ENCODE data around the gene PSTK. TPM values are rescaled to one million over a fixed set of nuclear protein-coding genes. Genes with fewer than 3 reads are reported as not detected.

Gene PSTK
- total and polyA plus RNA-seq, 10 of the 15 experiments (the other 5 are each of a cell fraction or from before 2014, with no cell fraction given) = 1.8 to 7.1 (median 3.4) TPM

DNA sequence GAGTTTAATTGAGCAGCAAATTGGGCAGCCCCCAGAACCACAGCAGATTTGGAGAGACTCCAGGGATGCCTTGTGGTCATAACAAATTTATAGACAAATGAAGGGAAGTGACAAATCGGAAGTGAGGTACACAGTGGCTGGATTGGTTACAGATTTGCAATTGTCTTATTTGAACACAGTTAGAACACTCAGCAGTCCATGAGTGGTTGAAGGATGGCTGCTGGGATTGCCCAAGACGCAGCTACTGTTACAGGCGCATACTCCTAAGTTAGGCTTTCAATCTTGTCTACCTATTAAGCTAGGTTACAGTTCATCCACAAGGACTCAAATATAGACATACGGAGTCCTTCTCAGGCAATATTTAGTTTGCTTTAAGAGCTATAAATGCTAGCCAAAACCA is 36.0 kb downstream of the PSTK start (continued):
- TF ChIP-seq, protein P1, sequence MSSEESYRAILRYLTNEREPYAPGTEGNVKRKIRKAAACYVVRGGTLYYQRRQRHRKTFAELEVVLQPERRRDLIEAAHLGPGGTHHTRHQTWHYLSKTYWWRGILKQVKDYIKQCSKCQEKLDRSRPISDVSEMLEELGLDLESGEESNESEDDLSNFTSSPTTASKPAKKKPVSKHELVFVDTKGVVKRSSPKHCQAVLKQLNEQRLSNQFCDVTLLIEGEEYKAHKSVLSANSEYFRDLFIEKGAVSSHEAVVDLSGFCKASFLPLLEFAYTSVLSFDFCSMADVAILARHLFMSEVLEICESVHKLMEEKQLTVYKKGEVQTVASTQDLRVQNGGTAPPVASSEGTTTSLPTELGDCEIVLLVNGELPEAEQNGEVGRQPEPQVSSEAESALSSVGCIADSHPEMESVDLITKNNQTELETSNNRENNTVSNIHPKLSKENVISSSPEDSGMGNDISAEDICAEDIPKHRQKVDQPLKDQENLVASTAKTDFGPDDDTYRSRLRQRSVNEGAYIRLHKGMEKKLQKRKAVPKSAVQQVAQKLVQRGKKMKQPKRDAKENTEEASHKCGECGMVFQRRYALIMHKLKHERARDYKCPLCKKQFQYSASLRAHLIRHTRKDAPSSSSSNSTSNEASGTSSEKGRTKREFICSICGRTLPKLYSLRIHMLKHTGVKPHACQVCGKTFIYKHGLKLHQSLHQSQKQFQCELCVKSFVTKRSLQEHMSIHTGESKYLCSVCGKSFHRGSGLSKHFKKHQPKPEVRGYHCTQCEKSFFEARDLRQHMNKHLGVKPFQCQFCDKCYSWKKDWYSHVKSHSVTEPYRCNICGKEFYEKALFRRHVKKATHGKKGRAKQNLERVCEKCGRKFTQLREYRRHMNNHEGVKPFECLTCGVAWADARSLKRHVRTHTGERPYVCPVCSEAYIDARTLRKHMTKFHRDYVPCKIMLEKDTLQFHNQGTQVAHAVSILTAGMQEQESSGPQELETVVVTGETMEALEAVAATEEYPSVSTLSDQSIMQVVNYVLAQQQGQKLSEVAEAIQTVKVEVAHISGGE (CRISPR knock-in tag; IDR thresholded peaks at IDR 0.05) = no peak
- TF ChIP-seq EED (IDR thresholded peaks at IDR 0.05; ENCODE audit: low read depth) = no peak
- TF ChIP-seq KAT2A (conservative IDR thresholded peaks at IDR 0.05; ENCODE audit: control insufficient read depth, low read depth, low read length) = no peak
- no peak for TF ChIP-seq NFXL1 (IDR thresholded peaks at IDR 0.05; ENCODE audit: borderline replicate concordance)
- no peak for TF ChIP-seq SMAD5 (IDR thresholded peaks at IDR 0.05; ENCODE audit: low read depth)

DNA sequence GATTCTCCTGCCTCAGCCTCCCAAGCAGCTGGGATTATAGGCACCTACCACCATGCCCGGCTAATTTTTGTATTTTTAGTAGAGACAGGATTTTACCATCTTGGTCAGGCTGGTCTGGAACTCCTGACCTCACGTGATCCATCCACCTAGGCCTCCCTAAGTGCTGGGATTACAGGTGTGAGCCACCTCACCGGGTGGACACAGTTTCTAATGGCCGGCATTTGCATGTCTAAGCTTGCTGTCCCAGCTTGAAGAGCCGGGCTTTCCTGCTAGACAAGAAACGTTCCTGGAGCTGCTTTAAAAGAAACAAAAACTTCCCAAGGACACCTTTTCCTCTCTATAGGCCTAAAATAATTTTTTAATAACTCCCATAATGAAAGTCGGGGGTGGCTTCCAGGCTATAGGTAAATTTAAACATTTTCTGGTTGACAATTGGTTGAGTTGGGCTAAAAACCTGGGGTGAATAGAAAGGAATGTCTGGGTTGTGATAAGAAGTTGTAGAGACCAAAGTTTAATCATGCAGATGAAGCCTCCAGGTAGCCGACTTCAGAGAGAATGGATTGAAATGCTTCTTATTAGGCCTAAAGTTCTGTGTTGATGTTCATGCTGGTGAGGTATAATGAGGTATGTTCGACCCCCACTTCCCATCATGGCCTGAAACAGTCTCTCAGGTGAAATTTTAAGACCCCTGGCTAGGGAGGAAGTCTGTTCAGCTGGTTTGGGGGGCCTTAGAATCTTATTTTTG is 37.4 kb downstream of the PSTK start:
- H3K4me3 ChIP-seq = no peak overlapping the region
- no peaks in the 10 kb centered on the region for H3K4me1 ChIP-seq (ENCODE audit: control insufficient read depth, insufficient read depth, low read length)
- POLR2A ChIA-PET = no interaction called here
- ATAC-seq = no peak
- CTCF ChIA-PET = interaction anchor here (0.6 kb wide), 1 partner anchor 128 kb away, joined by 3 read pairs; no protein-coding TSS in a partner anchor
- no peak overlapping the region for H3K4me2 ChIP-seq (ENCODE audit: control insufficient read depth, insufficient read depth)
- H3K9ac ChIP-seq (ENCODE audit: control insufficient read depth, insufficient read depth, low read length) = no peak overlapping the region
- no peaks in the 10 kb centered on the region for H4K20me1 ChIP-seq (ENCODE audit: control insufficient read depth, insufficient read depth)
- RAD21 ChIA-PET (ENCODE audit: unreplicated experiment) = no interaction called here
- no peaks in the 10 kb centered on the region for H3K79me2 ChIP-seq (ENCODE audit: control insufficient read depth, insufficient read depth, low read length)
- no peaks in the 10 kb centered on the region for H3K36me3 ChIP-seq (ENCODE audit: control insufficient read depth in 2 of 2, insufficient read depth in 2 of 2, low read length in 1 of 2)
- BruUV-seq (replicated peaks) = no TSS peak
- no peaks in the 10 kb centered on the region; the same call in 2 of the 3 replicates for H3K9me3 ChIP-seq (replicated peaks; ENCODE audit: control insufficient read depth, insufficient read depth, low read length)
- H3K27me3 ChIP-seq (replicated peaks in 1 of 2; ENCODE audit: control insufficient read depth in 2 of 2, insufficient read depth in 2 of 2, low read length in 1 of 2) = no peaks in the 10 kb centered on the region
- 74% methylated on average over 9 of the region's 9 CpGs for WGBS (ENCODE audit: insufficient coverage, insufficient replicate concordance, low lambda C conversion rate, missing lambda C conversion rate)
- no peak for DNase-seq (ENCODE audit: low read depth, low spot score)
- no peak for FAIRE-seq
- H2AFZ ChIP-seq (ENCODE audit: control insufficient read depth, low read depth, low read length) = no peak overlapping the region
- H3K27ac ChIP-seq (ENCODE audit: control insufficient read depth, insufficient read depth) = no peak overlapping the region
- in situ Hi-C loops (cut with MboI) (no loop called here), intact Hi-C loops (cut with micrococcal nuclease; ENCODE audit: unreplicated experiment) (no loop called here)
- SMC1A ChIA-PET (ENCODE audit: uncharacterized antibody, unreplicated experiment) = no interaction called here
- TF ChIP-seq TCF7 (IDR thresholded peaks at IDR 0.05; ENCODE audit: borderline replicate concordance) = no peak
- TF ChIP-seq YBX1 (IDR thresholded peaks at IDR 0.05) = no peak
- no peak for TF ChIP-seq CHD1 (IDR thresholded peaks at IDR 0.05; ENCODE audit: low read depth, low read length)
- TF ChIP-seq, protein P2, sequence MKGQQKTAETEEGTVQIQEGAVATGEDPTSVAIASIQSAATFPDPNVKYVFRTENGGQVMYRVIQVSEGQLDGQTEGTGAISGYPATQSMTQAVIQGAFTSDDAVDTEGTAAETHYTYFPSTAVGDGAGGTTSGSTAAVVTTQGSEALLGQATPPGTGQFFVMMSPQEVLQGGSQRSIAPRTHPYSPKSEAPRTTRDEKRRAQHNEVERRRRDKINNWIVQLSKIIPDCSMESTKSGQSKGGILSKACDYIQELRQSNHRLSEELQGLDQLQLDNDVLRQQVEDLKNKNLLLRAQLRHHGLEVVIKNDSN (IDR thresholded peaks at IDR 0.05; ENCODE audit: borderline replicate concordance, extremely low read length, insufficient read depth, low read depth, low read length) = no peak
- no peak for TF ChIP-seq BMI1 (IDR thresholded peaks at IDR 0.05; ENCODE audit: borderline replicate concordance)
- TF ChIP-seq, protein P3, sequence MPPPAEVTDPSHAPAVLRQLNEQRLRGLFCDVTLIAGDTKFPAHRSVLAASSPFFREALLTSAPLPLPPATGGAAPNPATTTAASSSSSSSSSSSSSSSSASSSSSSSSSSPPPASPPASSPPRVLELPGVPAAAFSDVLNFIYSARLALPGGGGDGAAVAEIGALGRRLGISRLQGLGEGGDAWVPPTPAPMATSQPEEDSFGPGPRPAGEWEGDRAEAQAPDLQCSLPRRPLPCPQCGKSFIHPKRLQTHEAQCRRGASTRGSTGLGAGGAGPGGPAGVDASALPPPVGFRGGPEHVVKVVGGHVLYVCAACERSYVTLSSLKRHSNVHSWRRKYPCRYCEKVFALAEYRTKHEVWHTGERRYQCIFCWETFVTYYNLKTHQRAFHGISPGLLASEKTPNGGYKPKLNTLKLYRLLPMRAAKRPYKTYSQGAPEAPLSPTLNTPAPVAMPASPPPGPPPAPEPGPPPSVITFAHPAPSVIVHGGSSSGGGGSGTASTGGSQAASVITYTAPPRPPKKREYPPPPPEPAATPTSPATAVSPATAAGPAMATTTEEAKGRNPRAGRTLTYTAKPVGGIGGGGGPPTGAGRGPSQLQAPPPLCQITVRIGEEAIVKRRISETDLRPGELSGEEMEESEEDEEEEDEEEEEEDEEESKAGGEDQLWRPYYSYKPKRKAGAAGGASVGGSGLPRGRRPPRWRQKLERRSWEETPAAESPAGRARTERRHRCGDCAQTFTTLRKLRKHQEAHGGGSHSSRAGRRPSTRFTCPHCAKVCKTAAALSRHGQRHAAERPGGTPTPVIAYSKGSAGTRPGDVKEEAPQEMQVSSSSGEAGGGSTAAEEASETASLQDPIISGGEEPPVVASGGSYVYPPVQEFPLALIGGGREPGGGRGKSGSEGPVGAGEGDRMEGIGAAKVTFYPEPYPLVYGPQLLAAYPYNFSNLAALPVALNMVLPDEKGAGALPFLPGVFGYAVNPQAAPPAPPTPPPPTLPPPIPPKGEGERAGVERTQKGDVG (CRISPR knock-in tag; IDR thresholded peaks at IDR 0.05) = no peak
- TF ChIP-seq NFIC (IDR thresholded peaks at IDR 0.05; ENCODE audit: low read depth, low read length) = no peak
- TF ChIP-seq CHD4 (IDR thresholded peaks at IDR 0.05) = no peak
- TF ChIP-seq STAT1 (conservative IDR thresholded peaks at IDR 0.05) = no peak
- TF ChIP-seq IKZF2 (IDR thresholded peaks at IDR 0.05) = no peak
- TF ChIP-seq RUNX3 (IDR thresholded peaks at IDR 0.05; ENCODE audit: low read length) = no peak

Measured in GM12878 (cell line).